Esophagus mucosa (tissue), 1 donor: ENCODE measurements around the gene GBA3. TPM values are rescaled to one million over a fixed set of nuclear protein-coding genes. Genes with fewer than 3 reads are reported as not detected.

ENCODE experiments used
- ATAC-seq: fragments of 200-7000 bp; cut with Tn5 transposase; one replicate; pipeline ENCODE4 v1.9.1; 2020
- total RNA-seq: library from RNA; stranded (reverse); gene quantifications from one replicate; pipeline ENCODE4 v1.2.4, GENCODE V29; 2023
- donor health status: DM: yes; HTN: yes; CAD: no.

GBA3 gene
- total RNA-seq, 1 donor from 2014 or later, result 0.12 TPM

- no peak for ATAC-seq
Measured at GRCh38 chr4:22787753-22788375, 95.1 kb downstream of the GBA3 start.

GRCh38 chr4:22790631-22791030, 97.9 kb downstream of the GBA3 start:
- no peak for ATAC-seq

- no peak for ATAC-seq
Measured at GRCh38 chr4:22794732-22795131, 102.0 kb downstream of the GBA3 start.

- no peak for ATAC-seq
Measured at GRCh38 chr4:22801391-22801790, 108.7 kb downstream of the GBA3 start.

GRCh38 chr4:22802876-22803275, 110.1 kb downstream of the GBA3 start:
- no peak for ATAC-seq

- no peak for ATAC-seq
Measured at GRCh38 chr4:22803512-22803911, 110.8 kb downstream of the GBA3 start.

- no peak for ATAC-seq
Measured at GRCh38 chr4:22814906-22815305, 122.2 kb downstream of the GBA3 start.

- ATAC-seq, result no peak
Measured at GRCh38 chr4:22824091-22824490, 131.4 kb downstream of the GBA3 start.

GRCh38 chr4:22842360-22843018, 149.8 kb downstream of the GBA3 start:
- no peak for ATAC-seq

GRCh38 chr4:22848332-22848731, 155.6 kb downstream of the GBA3 start:
- no peak for ATAC-seq

GRCh38 chr4:22850055-22850454, 157.3 kb downstream of the GBA3 start:
- ATAC-seq, result no peak

GRCh38 chr4:22850630-22851029, 157.9 kb downstream of the GBA3 start:
- no peak for ATAC-seq

GRCh38 chr4:22857411-22857810, 164.7 kb downstream of the GBA3 start:
- no peak for ATAC-seq

GRCh38 chr4:22859318-22859717, 166.6 kb downstream of the GBA3 start:
- ATAC-seq, result no peak

Other genes with a start within 250 kb of the GBA3 start
- gene ADGRA3, start 176.9 kb upstream of the GBA3 start, total RNA-seq, result 6.3 TPM